GM19455 (cell line): ENCODE data around the gene OSTN.
"Not testable (repeated sequence)": the region's sequence is repeated elsewhere in the genome, so short reads cannot be mapped to it uniquely, and the experiment has no call there.

Experiments used
- ATAC-seq: cut with Tn5 transposase; IDR thresholded peaks from one replicate; pipeline ENCODE4 v1.9.1; 2021; ENCODE audit not compliant: unreplicated experiment

Gene OSTN

GRCh38 chr3:191198932-191199331, at the start of gene OSTN:
TSS of gene OSTN (plus strand) at chr3:191199241. CDS start at chr3:191212533, 13,292 bp downstream.
- ATAC-seq: no peak

GRCh38 chr3:191151653-191152052, 47.4 kb upstream of the OSTN start:
- ATAC-seq: no peak

GRCh38 chr3:191154827-191155226, 44.2 kb upstream of the OSTN start:
- no peak for ATAC-seq

- ATAC-seq: no peak
These were observed 40.8 kb upstream of the OSTN start for GRCh38 chr3:191158247-191158646.

- ATAC-seq: no peak
These were observed 40.2 kb upstream of the OSTN start for GRCh38 chr3:191158815-191159214.

GRCh38 chr3:191165802-191166201, 33.2 kb upstream of the OSTN start:
- no peak for ATAC-seq

- ATAC-seq: no peak
These were observed 32.7 kb upstream of the OSTN start for GRCh38 chr3:191166368-191166767.

- no peak for ATAC-seq
These were observed 29.5 kb upstream of the OSTN start for GRCh38 chr3:191169566-191169965.

- ATAC-seq: no peak
These were observed 28.9 kb upstream of the OSTN start for GRCh38 chr3:191170097-191170496.

GRCh38 chr3:191175102-191175501, 23.9 kb upstream of the OSTN start:
- no peak for ATAC-seq

- ATAC-seq: no peak
These were observed 22.8 kb upstream of the OSTN start for GRCh38 chr3:191176038-191176785.

- not testable (repeated sequence) for ATAC-seq
These were observed 13.7 kb upstream of the OSTN start for GRCh38 chr3:191185382-191185781.

- not testable (repeated sequence) for ATAC-seq
These were observed 10.8 kb upstream of the OSTN start for GRCh38 chr3:191188246-191188645.

GRCh38 chr3:191192270-191192669, 6.8 kb upstream of the OSTN start:
- not testable (repeated sequence) for ATAC-seq

GRCh38 chr3:191192941-191193340, 6.1 kb upstream of the OSTN start:
- no peak for ATAC-seq

GRCh38 chr3:191197761-191198306, 1.2 kb upstream of the OSTN start:
- ATAC-seq: no peak

GRCh38 chr3:191198480-191198879, 561 bp upstream of the OSTN start:
- ATAC-seq: no peak

- ATAC-seq: no peak
These were observed 11.0 kb downstream of the OSTN start for GRCh38 chr3:191210032-191210431.

- ATAC-seq: no peak
These were observed 17.5 kb downstream of the OSTN start for GRCh38 chr3:191216510-191216909.

GRCh38 chr3:191217301-191217700, 18.3 kb downstream of the OSTN start:
- ATAC-seq: no peak

- no peak for ATAC-seq
These were observed 21.9 kb downstream of the OSTN start for GRCh38 chr3:191220908-191221307.

- no peak for ATAC-seq
These were observed 22.6 kb downstream of the OSTN start for GRCh38 chr3:191221638-191222037.

- no peak for ATAC-seq
These were observed 28.5 kb downstream of the OSTN start for GRCh38 chr3:191227541-191227940.
